Central memory CD4-positive, alpha-beta T cell (primary cell): ENCODE measurements around the gene NFATC3.
A peak's percentile ranks its signal among the peaks of the same experiment; 100 is the strongest.

Experiments
- DNase-seq: peaks from one replicate; pipeline ENCODE4 v3.0.0; 2022
- total RNA-seq, 3 experiments: gene quantifications; one replicate each; lab custom pipeline; 2026; lab: John Stamatoyannopoulos, UW

NFATC3 gene
- total RNA-seq: 79.1 to 145 (median 128) reads per million in 3 experiments

DNA sequence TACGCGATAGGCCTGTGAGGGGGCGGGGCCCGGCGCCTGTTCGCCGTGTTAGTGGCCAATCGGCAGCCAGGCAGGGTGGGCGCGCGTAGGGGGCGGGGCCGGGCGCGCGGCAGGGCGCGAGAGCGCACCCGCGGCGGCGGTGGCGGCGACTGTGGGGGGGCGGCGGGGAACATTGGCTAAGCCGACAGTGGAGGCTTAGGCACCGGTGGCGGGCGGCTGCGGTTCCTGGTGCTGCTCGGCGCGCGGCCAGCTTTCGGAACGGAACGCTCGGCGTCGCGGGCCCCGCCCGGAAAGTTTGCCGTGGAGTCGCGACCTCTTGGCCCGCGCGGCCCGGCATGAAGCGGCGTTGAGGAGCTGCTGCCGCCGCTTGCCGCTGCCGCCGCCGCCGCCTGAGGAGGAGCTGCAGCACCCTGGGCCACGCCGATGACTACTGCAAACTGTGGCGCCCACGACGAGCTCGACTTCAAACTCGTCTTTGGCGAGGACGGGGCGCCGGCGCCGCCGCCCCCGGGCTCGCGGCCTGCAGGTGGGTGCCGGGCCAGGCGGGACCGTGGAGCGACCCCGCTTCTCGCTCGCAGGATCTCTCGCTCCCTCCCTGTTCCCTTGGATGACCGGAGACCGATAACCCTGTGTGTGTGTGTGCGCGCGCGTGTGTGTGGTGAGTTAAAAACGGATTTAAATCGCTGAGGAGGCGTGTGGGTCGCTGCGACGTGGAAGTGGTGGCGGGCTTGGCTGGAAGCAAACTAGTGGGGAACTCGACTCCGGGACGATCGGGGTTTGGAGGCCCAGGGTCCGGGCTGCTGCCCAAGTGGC, at the start of gene NFATC3:
TSS of gene NFATC3 (plus strand) at position 112 of the 813 bp plus-strand sequence. CDS start at position 424, 312 bp downstream.
- DNase-seq: peak; percentile 97

- no peak for DNase-seq
These were observed 47.2 kb upstream of the NFATC3 start for GRCh38 chr16:68037841-68038597.

DNA sequence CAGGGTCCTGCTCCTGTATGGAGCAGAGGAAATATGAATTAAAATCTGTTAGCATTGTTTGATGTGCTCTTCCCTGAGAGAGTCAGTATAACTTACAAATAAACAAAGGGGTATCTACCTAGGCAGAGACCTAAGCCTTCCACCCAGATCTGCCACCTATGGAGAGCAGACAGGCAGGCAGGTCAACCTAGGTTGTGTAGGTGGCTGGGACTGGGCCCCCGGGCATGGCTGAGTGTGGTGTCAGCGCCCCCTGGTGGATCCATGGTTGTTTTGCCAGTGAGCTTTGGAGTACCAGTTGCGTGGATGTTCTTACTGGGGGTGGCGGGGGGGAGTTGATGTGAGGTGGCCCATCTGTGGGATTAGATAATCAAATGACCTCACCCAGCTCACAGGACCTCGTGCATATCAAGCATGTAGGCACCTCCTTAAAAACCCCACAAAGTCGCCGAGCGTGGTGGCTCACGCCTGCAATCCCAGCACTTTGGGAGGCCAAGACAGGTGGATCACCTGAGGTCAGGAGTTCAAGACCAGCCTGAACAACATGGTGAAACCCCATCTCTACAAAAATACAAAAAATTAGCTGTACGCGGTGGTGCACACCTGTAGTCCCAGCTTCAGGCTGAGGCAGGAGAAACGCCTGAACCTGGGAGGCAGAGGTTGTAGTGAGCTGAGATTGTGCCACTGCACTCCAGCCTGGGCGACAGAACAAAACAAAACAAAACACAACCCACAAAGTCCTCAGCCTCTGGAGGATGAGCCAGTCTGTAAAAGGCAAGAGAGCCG, 44.5 kb upstream of the NFATC3 start:
- peak; percentile 82 for DNase-seq

DNA sequence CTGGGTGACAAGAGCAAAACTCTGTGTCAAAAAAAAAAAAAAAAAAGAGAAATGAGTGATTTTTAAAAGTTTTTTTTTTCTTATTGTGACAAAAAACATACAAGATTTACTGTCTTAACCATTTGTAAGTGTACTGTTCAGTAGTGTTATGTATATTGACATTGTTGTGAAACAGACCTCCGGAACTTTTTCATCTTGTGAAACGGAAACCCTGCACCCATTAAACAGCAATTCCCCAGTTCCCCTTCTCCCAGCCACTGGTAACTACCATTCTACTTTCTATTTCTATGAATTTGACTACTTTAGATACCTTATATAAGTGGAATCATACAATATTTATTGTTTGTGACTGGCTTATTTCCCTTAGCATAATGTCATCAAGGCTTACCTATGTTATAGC, 43.4 kb upstream of the NFATC3 start:
- DNase-seq: no peak

- no peak for DNase-seq
These were observed 39.1 kb upstream of the NFATC3 start for GRCh38 chr16:68046106-68046505.

- DNase-seq: no peak
These were observed 37.2 kb upstream of the NFATC3 start for GRCh38 chr16:68047987-68048386.

DNA sequence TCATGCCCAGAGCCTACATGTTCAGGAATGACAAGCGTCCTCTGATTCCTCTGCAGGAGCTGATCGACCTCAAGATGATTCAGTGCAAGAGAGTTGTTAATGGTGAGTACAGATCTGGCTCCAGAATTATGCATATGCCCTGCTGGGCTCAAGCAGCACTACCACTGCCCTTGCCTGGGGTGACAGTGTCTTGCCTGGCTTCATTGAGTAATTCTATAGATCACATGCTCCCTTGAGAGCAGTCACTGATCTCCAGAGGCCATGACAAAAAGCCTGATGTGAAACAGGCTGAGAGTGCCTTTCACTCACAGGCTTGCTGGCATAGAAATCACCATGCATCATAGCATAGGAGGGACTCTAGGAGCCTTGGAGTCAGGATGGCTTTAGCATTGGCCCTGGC, 35.7 kb upstream of the NFATC3 start:
- no peak for DNase-seq

- no peak for DNase-seq
These were observed 29.8 kb upstream of the NFATC3 start for GRCh38 chr16:68055395-68055794.

DNA sequence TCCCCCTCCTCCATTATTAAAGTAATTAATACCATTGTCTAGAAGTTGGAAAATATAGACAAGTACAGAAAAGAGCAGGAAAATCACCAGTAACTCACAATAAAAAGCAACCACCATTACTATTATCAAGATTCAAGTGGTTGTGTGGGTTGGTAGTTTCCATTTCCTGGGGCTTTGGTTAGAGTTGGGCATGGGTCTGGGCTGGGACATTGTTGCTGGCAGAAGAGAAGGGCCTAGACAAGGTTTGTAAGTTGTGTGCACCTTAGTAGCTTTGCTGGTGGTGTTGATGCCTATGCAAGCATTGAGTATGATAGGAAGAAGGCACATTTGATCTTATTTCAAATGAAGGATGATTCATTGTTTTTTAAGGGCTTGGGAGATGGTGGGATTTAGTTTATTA, 25.4 kb upstream of the NFATC3 start:
- DNase-seq: no peak

- no peak for DNase-seq
These were observed 23.8 kb upstream of the NFATC3 start for GRCh38 chr16:68061396-68061795.

DNA sequence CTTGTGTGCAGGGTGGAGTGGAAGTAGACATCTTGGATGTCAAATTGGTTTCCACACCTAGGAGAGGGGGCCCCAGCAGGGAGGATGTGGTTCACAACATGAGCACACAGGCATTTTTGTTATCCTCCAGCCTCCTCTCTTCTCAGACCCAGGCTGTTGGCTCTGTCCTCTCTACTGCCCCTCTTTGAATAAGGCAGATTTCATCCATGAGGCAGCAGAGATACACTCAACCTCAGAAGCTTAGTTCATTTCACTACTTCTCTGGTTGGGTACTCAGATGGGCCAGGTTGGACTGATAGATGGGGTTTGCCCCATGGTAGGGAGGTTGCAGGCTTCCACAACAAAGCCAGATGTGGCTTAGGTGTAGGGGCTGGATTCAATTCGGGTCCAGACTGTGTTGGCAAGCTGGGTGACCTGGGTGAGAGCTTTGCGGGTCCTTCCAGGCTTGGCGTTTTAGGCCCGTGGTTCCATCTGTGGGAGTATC, 22.2 kb upstream of the NFATC3 start:
- peak; percentile 40 for DNase-seq

DNA sequence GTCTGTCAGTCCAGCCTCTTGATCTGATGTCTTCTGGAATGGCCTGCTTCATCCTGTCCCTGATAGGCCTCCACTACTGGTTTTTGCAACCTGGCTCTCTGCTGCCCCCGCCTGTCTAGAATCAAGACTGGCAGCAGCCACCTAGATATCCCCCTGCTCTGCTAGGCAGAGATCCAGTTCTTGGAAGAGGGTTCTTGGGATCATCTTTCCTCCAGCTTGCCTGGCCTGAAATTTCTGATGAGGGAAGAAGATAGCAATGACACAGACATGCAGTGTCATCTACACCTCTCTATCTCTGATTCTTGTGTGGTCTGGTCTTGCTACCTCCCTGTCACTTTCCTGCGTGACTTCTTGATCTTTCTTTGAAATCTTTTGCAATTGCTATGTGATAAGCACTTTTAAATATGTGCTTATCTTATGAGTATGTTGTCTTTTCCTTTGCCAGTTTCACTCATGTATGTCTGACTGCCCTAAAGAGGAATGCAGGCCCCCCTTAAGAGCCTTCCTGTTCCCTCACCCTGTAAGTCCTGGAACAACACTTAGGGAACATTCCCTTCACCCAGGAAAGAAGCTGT, 20.3 kb upstream of the NFATC3 start:
- DNase-seq: peak; percentile 59

DNA sequence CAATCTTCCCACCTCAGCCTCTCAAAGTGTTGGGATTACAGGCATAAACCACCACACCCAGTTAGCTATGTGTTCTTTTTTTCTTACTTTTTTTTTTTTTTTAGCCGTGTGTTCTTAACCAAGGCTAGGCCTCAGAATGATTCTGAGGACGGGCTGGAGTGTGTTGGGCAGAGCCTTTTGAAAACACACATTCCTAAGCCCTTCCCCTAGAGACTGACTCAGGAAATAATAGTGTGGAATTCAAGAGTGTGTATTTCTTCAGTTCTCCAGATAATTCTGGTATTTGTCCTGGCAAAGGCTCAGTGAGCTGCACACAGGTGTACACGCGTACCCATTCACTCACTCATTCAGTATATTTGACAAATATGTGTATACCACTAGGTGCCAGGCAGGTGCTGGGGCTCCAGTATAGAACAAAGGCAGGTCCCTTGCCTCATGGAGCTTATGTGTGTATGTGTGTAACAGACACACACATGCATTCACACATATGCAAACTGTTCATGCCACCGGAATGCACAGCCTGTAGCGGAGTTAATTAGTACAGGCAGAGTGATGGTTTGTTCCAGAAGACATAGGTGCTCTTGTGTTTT, 19.4 kb upstream of the NFATC3 start:
- no peak for DNase-seq

DNA sequence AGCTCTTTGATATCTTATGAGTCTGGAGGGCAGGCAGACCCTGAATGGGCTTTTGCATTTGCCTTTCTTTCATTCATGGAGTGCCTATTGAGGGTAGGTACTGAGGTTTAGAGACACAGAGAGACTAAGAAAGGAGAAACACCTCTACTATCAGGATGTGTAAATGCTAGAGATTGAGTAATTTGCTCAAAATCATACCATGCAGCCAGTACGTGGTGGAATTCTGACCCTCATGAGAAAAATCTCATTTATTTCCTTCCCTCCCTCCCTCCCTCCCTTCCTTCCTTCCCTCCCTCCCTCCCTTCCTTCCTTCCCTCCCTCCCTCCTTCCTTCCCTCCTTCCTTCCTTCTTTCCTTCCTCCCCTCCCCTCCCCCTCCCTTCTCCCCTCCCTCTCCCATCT, 18.4 kb upstream of the NFATC3 start:
- no peak for DNase-seq

DNA sequence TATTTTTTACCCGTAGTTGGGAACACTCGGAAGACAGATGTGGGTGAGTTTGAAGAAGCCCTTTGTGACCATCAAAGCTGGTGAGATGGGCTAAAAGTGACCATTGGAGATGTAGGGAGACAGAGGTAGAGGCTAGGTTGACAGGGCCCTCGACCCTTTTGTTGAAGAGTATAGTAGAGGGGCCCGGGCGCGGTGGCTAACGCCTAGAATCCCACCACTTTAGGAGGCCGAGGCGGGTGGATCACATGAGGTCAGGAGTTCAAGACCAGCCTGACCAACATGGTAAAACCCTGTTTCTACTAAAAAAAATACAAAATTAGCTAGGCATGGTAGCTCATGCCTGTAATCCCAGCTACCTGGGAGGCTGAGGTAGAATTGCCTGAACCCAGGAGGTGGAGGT, 16.2 kb upstream of the NFATC3 start:
- DNase-seq: no peak

DNA sequence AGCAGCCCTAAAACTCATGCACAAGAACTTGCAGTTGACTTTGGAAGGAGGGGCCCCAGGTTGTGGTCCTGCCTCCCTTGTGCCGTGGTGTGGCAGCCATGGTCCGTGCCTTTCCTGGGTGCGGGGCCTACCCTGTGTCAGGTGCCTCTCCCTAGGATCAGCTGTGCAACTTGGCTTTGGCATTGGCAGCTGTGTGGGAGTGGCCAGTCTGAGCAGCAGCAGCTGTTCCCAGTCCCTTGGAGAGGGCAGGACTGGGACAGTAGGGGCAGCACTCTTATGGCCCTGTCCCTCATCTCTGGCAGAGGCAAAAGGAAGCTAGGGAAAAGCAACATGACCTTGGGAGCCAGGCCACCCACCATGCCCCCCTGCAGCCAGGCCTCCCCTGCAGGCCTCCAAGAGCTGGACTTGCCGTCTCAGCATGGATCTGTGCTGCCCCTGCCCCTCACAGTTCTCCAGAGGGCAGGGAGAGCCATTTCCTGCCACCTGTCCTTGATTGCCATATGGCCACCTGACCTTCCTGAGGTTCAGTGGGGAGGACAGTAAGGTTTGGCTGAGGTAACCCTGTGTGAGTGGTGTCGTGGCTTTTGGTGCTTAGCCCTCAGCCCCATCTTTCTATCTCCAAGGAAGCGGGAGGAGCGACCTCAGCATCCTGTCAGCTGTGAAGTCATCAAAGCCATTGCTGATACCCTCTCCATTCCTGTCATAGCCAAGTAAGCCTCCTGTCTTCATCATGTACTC, 15.5 kb upstream of the NFATC3 start:
- peak; percentile 65 for DNase-seq

- no peak for DNase-seq
These were observed 14.9 kb upstream of the NFATC3 start for GRCh38 chr16:68070249-68070730.

DNA sequence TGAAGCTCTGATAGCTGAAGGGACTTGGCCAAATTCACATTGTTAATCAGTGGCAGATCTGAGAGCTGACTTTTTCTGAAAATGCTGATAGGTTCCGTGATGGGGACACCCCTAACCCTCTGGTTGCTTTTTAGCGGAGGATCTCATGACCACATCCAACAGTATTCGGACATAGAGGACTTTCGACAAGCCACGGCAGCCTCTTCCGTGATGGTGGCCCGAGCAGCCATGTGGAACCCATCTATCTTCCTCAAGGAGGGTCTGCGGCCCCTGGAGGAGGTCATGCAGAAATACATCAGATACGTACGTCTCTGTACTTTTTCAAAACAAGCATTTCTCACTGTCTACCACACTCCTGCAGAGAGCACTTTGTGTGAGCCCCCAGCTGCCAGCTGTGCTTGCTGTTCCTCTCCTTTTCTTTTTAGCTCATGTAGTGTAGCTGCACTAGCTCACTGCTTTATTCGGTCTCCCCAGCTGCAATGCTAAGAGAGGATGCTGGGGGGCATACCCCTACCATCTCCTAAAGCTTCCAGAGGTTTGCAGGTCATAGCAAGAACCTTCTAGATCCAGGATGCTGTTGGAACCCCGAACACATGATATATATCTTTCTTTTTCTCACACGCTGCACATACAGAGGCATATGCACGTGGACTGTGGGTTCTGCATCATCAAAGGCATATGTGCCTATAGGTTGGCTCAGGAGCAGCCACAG, 14.2 kb upstream of the NFATC3 start:
- DNase-seq: no peak

DNA sequence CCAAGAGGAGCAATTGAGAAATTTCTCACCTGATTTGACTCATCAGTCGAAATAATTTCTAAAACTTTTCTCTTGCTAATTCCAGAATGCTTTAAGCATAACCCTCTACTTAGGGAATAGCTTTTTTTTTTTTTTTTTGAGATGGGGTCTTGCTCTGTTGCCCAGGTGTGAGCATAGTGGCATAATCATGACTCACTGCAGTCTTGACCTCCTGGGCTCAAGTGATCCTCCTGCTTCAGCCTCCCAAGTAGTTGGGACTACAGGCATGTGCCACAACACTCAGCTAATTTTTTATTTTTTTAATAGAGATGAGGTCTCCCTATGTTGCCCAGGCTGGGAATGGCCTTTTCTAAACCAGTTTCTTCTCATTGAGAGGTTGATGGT, 13.7 kb upstream of the NFATC3 start:
- no peak for DNase-seq

DNA sequence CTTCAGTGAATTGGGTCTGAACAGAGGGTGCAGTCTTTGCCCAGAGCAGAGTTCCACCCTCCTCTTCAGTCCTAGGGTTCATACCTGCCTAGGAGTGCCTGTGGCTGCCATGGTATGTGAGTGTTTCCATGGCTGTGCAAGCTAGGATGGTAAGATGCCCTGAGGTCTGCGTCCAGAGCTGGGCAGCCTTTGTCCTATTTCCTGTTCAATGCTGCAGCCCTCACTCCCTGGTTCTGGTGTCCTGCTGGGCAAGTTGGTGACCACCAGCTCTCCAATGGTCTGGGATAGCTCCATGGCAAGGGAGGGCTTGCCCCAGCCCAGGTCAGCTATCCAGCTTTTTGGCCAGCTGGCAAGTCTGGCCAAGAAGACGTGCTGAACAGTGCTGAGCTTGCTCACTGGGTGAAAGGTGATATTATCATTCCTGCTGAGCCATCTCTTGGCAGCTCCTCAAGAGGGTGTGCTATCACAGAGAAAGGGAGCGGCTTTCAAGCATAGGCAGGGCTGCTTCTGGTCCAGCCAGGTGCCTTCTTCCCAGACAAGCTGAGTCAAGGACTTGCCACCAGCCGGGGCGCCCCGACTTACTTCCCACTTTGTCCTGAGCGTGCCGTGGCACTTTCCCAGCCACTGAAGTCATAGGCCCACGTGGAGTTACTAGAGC, 13.0 kb upstream of the NFATC3 start:
- no peak for DNase-seq
